AG08396 (cell line): ENCODE measurements around the gene ZDHHC11B.
A peak's percentile ranks its signal among the peaks of the same experiment; 100 is the strongest.

ENCODE experiments used
- DNase-seq: peaks from one replicate; pipeline ENCODE4 v3.0.0; 2012; ENCODE audit warnings: low spot score, mixed read lengths

Gene ZDHHC11B

GRCh38 chr5:673161-673830 is 111.2 kb downstream of the ZDHHC11B start:
- no peak for DNase-seq

- peak; percentile 81 for DNase-seq
These were observed 112.0 kb downstream of the ZDHHC11B start for GRCh38 chr5:672329-673160.

GRCh38 chr5:671459-672328 is 112.8 kb downstream of the ZDHHC11B start:
- DNase-seq, result peak; percentile 87

GRCh38 chr5:670396-671270 is 113.9 kb downstream of the ZDHHC11B start:
- no peak for DNase-seq

- no peak for DNase-seq
These were observed 114.6 kb downstream of the ZDHHC11B start for GRCh38 chr5:669842-670395.

GRCh38 chr5:669111-669841 is 115.3 kb downstream of the ZDHHC11B start:
- peak; percentile 61 for DNase-seq

GRCh38 chr5:668283-668995 is 116.1 kb downstream of the ZDHHC11B start:
- no peak for DNase-seq

- DNase-seq, result no peak
These were observed 117.6 kb downstream of the ZDHHC11B start for GRCh38 chr5:666816-667498.

- DNase-seq, result no peak
These were observed 118.4 kb downstream of the ZDHHC11B start for GRCh38 chr5:665956-666711.

GRCh38 chr5:665541-665955 is 119.0 kb downstream of the ZDHHC11B start:
- no peak for DNase-seq

GRCh38 chr5:664994-665360 is 119.6 kb downstream of the ZDHHC11B start:
- DNase-seq, result no peak

- DNase-seq, result no peak
These were observed 120.1 kb downstream of the ZDHHC11B start for GRCh38 chr5:664343-664993.

GRCh38 chr5:663436-664342 is 120.8 kb downstream of the ZDHHC11B start:
- no peak for DNase-seq

GRCh38 chr5:662751-663435 is 121.6 kb downstream of the ZDHHC11B start:
- no peak for DNase-seq

- DNase-seq, result no peak
These were observed 122.4 kb downstream of the ZDHHC11B start for GRCh38 chr5:661891-662750.
